Lung (tissue), 13 donors: ENCODE data around the gene EIF5. TPM values are rescaled to one million over a fixed set of nuclear protein-coding genes. Genes with fewer than 3 reads are reported as not detected.

Experiments used
- ATAC-seq: fragments of 200-7000 bp; cut with Tn5 transposase; one replicate; pipeline ENCODE4 v1.9.1; 2020; ENCODE audit warnings: moderate number of reproducible peaks; ENCODE audit not compliant: insufficient read depth, low FRiP score
- DNase-seq, 3 donors: peaks; one replicate each; pipeline ENCODE4 v3.0.0-alpha.2; 2013 to 2017
- H3K27ac ChIP-seq, 2 donors: one replicate each; pipeline ENCODE4 v1.5.1; 2013; ENCODE audit warnings: mild to moderate bottlenecking in 2 of 2, moderate library complexity in 2 of 2, control low read depth in 1 of 2, inconsistent platforms in 1 of 2, low read depth in 1 of 2, low read length in 1 of 2
- H3K27me3 ChIP-seq, 3 donors: one replicate each; pipeline ENCODE4 v1.5.1; 2013; ENCODE audit warnings: low read length in 2 of 3; ENCODE audit not compliant: control insufficient read depth in 3 of 3, insufficient read depth in 3 of 3
- H3K36me3 ChIP-seq, 4 donors: one replicate each; pipeline ENCODE4 v1.5.1; 2013; ENCODE audit warnings: low read length in 4 of 4, mild to moderate bottlenecking in 1 of 4, moderate library complexity in 1 of 4; ENCODE audit not compliant: control insufficient read depth in 4 of 4, insufficient read depth in 4 of 4
- H3K4me1 ChIP-seq, 5 donors: one replicate each; pipeline ENCODE4 v1.5.1; 2013; ENCODE audit warnings: low read length in 5 of 5, mild to moderate bottlenecking in 2 of 5, moderate library complexity in 1 of 5; ENCODE audit not compliant: control insufficient read depth in 5 of 5, insufficient read depth in 5 of 5
- H3K4me3 ChIP-seq: one replicate; pipeline ENCODE4 v1.5.1; 2013; ENCODE audit warnings: mild to moderate bottlenecking, control low read depth, moderate library complexity
- H3K9ac ChIP-seq, 2 donors: one replicate each; pipeline ENCODE4 v1.5.1; 2013; ENCODE audit warnings: low read length in 2 of 2, control low read depth in 1 of 2; ENCODE audit not compliant: insufficient read depth in 1 of 2
- H3K9me3 ChIP-seq, 4 donors: one replicate each; pipeline ENCODE4 v1.5.1; 2013; ENCODE audit warnings: low read length in 3 of 4, mild to moderate bottlenecking in 1 of 4, moderate library complexity in 1 of 4; ENCODE audit not compliant: control insufficient read depth in 4 of 4, insufficient read depth in 3 of 4
- WGBS, 2 donors: extraction: QIAGEN DNeasy Blood & Tissue Kit; methylation state at CpG; one replicate each; pipeline ENCODE4 v1.1.7; 2013; 5-methylcytosine and 5-hydroxymethylcytosine counted together
- polyA plus RNA-seq, 2 donors: library from polyadenylated mRNA; stranded (reverse); fragments of 200-250 nt; gene quantifications; one replicate each; pipeline ENCODE4 v1.2.1, GENCODE V29; 2013
- small RNA-seq: library from RNA; depleted of rRNA; stranded (forward); fragments of <200 nt; gene quantifications from one replicate; pipeline ENCODE3, GENCODE V24; 2014; ENCODE audit warnings: low replicate concordance
- total RNA-seq, 2 donors: library from RNA; depleted of rRNA in 1 of 2; stranded (reverse); fragments of >200 nt in 1 of 2; gene quantifications; one replicate each; pipeline ENCODE4 v1.2.1, GENCODE V29; 2014 to 2021
- TF ChIP-seq, protein P1 (sequence below): IDR thresholded peaks from 2 replicates; pipeline ENCODE4 v1.5.1; 2012; ENCODE audit warnings: mild to moderate bottlenecking; ENCODE audit errors: control extremely low read depth, extremely low read depth
- donor health status: control.
- donor health status: control.
- donor health status: Bipolar disorder and iron deficiency.
- donor health status: healthy.
- donor health status: DM: yes; HTN: yes; CAD: no.

EIF5 gene
- total and polyA plus RNA-seq, 4 donors = 50.4 to 255 (median 161) TPM

DNA sequence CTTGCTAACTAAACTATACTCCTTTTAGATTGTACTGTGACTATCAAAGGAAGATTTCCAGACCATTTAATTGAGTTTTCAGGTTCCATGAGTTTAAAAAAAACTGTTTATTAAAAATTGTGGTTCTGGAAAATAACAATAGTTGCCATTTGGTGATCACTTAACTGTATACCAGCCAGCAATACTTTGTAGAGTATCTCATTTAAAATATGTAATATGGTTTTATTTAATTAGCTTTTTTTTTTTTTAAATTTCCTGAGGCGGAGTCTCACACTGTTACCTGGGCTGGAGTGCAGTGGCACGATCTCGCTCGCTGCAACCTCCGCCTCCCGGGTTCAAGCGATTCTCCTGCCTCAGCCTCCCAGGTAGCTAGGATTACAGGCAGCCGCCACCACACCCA is 58.5 kb downstream of the EIF5 start:
- Histone ChIP-seq H3K4me1 (peaks cover 4 to 24% (median 9%) of the 10 kb centered on the region in 5 donors), H3K27ac (peak overlapping the region in 1 of 2 donors; percentile 17), H3K36me3 (no peaks in the 10 kb centered on the region), H3K27me3 (no peaks in the 10 kb centered on the region), H3K9ac (no peak overlapping the region), H3K4me3 (no peak overlapping the region), H3K9me3 (no peaks in the 10 kb centered on the region)
- WGBS, 2 donors = 89 to 90% methylated on average over 8 of the region's 8 CpGs
- TF ChIP-seq, protein P1, sequence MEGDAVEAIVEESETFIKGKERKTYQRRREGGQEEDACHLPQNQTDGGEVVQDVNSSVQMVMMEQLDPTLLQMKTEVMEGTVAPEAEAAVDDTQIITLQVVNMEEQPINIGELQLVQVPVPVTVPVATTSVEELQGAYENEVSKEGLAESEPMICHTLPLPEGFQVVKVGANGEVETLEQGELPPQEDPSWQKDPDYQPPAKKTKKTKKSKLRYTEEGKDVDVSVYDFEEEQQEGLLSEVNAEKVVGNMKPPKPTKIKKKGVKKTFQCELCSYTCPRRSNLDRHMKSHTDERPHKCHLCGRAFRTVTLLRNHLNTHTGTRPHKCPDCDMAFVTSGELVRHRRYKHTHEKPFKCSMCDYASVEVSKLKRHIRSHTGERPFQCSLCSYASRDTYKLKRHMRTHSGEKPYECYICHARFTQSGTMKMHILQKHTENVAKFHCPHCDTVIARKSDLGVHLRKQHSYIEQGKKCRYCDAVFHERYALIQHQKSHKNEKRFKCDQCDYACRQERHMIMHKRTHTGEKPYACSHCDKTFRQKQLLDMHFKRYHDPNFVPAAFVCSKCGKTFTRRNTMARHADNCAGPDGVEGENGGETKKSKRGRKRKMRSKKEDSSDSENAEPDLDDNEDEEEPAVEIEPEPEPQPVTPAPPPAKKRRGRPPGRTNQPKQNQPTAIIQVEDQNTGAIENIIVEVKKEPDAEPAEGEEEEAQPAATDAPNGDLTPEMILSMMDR = no peak
- DNase-seq = no peak
- no peak for ATAC-seq

DNA sequence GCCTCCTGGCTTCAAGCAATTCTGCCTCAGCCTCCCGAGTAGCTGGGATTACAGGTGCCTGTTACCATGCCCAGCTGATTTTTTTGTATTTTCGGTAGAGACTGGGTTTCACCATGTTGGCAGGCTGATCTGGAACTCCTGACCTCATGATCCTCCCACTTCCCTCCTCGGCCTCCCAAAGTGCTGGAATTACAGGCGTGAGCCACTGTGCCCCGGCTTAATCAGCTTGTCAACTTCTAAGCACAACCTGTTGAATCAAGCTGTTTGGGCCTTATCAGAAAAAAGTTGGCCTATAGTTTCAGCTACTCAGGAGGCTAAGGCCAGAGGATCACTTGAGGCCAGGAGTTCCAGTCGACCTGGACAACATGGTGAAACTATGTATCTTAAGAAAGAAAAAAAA is 59.0 kb downstream of the EIF5 start:
- peak overlapping the region in 1 of 2 donors; percentile 21 for H3K27ac ChIP-seq
- H3K36me3 ChIP-seq = no peaks in the 10 kb centered on the region
- H3K4me3 ChIP-seq = no peak overlapping the region
- DNase-seq (no peak), ATAC-seq (no peak)
- 61 to 75% methylated on average over 6 of the region's 6 CpGs for WGBS, 2 donors
- TF ChIP-seq, protein P1 = no peak
- H3K4me1 ChIP-seq = peaks cover 5 to 25% (median 11%) of the 10 kb centered on the region in 5 donors
- H3K9me3 ChIP-seq = no peaks in the 10 kb centered on the region
- H3K9ac ChIP-seq = no peak overlapping the region
- no peaks in the 10 kb centered on the region for H3K27me3 ChIP-seq

DNA sequence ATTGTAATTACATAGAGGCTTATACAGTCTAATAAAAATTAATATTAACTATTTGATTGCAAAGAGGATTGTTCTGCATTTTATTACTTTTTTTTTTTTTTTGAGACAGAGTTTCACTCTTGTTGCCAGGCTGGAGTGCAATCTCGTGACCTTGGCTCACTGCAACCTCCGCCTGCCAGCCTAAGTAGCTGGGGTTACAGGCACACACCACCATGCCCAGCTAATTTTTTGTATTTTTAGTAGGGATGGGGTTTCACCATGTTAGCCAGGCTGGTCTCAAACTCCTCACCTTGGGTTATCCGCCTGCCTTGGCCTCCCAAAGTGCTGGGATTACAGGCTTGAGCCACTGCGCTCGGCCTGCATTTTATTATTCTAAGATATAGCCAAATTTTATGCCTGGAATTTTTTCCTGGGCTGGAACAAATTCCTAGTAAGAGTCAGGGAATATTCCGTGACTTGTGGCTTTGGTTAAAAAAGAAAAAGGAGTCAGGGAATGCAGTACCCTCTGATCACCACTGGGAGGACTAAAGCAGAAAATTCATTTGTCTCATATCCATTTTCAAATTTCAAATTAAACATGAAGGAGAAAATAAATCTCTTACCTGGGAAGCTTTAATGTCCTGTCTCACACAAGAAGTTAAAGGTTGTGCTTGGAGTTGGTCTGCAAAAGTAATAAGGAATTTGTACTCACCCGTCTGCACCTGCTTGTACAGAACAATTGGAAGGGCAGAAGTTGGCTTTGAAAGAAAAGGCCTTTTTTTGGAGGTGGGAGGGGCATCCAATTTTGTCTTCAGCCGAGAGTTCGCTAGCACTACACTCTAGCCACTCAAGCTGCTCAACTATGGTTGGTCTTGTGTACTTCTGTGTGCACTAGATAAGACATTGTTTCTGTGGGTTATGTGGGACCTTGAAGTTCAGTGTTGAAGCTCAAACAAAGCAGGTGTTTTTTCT is 59.9 kb downstream of the EIF5 start:
- Histone ChIP-seq H3K9me3 (no peaks in the 10 kb centered on the region), H3K36me3 (no peaks in the 10 kb centered on the region), H3K27me3 (no peaks in the 10 kb centered on the region), H3K4me1 (peaks cover 5 to 26% (median 9%) of the 10 kb centered on the region in 5 donors), H3K9ac (no peak overlapping the region), H3K4me3 (no peak overlapping the region), H3K27ac (peak overlapping the region in 1 of 2 donors; percentile 61)
- DNase-seq (peak in 2 of 3 donors; percentile 25 to 37), ATAC-seq (no peak)
- 47 to 65% methylated on average over 9 of the region's 9 CpGs for WGBS, 2 donors
- TF ChIP-seq, protein P1 = peak; percentile 41

Small RNAs within 50 kb of the gene (small RNA-seq; reads per million reads assigned to genes)
- 28.8 reads per million, percentile 97 among the genes with 10 or more reads in this experiment for gene SNORA28

Other genes starting within 250 kb of the EIF5 start
- gene EXOC3L4, start 239.5 kb upstream of the EIF5 start, total RNA-seq = 1 to 10 TPM; 3.6 to 4.0 TPM
- 1 to 10 TPM; 3.0 to 4.6 TPM for gene EXOC3L4, start 239.5 kb upstream of the EIF5 start, polyA plus RNA-seq
- 100 to 1,000 TPM in 1 of 2 donors, 10 to 100 TPM in 1; 65.6 to 192 TPM for gene TNFAIP2, start 210.8 kb upstream of the EIF5 start, total RNA-seq
- gene TNFAIP2, start 210.8 kb upstream of the EIF5 start, polyA plus RNA-seq = 100 to 1,000 TPM; 260 to 519 TPM
- 100 to 1,000 TPM; 103 to 177 TPM for gene MARK3, start 51.2 kb downstream of the EIF5 start, total RNA-seq
- gene MARK3, start 51.2 kb downstream of the EIF5 start, polyA plus RNA-seq = 10 to 100 TPM; 56.2 to 97.9 TPM
- gene CKB, start 188.6 kb downstream of the EIF5 start, total RNA-seq = 100 to 1,000 TPM; 265 to 356 TPM
- 100 to 1,000 TPM; 111 to 289 TPM for gene CKB, start 188.6 kb downstream of the EIF5 start, polyA plus RNA-seq
- gene TRMT61A, start 195.0 kb downstream of the EIF5 start, total RNA-seq = 10 to 100 TPM; 11.9 to 15.2 TPM
- gene TRMT61A, start 195.0 kb downstream of the EIF5 start, polyA plus RNA-seq = 10 to 100 TPM; 16.8 to 21.5 TPM
- 10 to 100 TPM; 24.8 to 26.0 TPM for gene BAG5, start 228.4 kb downstream of the EIF5 start, total RNA-seq
- 10 to 100 TPM in 1 of 2 donors, 1 to 10 TPM in 1; 8.7 to 12.3 TPM for gene BAG5, start 228.4 kb downstream of the EIF5 start, polyA plus RNA-seq
- 10 to 100 TPM; 39.4 to 39.6 TPM for gene COA8, start 228.7 kb downstream of the EIF5 start, total RNA-seq
- gene COA8, start 228.7 kb downstream of the EIF5 start, polyA plus RNA-seq = 10 to 100 TPM; 30.6 to 59.8 TPM